Ramos (cell line): Measurements from ENCODE around the gene NLRP3.
"Not testable (repeated sequence)": the region's sequence is repeated elsewhere in the genome, so short reads cannot be mapped to it uniquely, and the experiment has no call there.

Experiments used
- in situ Hi-C: fragments of 300-500 bp; cut with MboI; formaldehyde crosslinking; loops from one replicate; pipeline ENCODE4 v1.14.3; 2022; ENCODE audit warnings: low sequenced_read_pairs; ENCODE audit not compliant: unreplicated experiment

The NLRP3 gene

GRCh38 chr1:247459507-247459906, 43.5 kb downstream of the NLRP3 start:
- in situ Hi-C loops = no loop called here

- in situ Hi-C loops = no loop called here
Measured at GRCh38 chr1:247465796-247466195, 49.8 kb downstream of the NLRP3 start.

- in situ Hi-C loops = no loop called here
Measured at GRCh38 chr1:247467129-247467528, 51.2 kb downstream of the NLRP3 start.

- in situ Hi-C loops = no loop called here
Measured at GRCh38 chr1:247468481-247469140, 52.6 kb downstream of the NLRP3 start.

- in situ Hi-C loops = no loop called here
Measured at GRCh38 chr1:247469141-247469535, 53.2 kb downstream of the NLRP3 start.

- in situ Hi-C loops = not testable (repeated sequence)
Measured at GRCh38 chr1:247470942-247471429, 55.0 kb downstream of the NLRP3 start.

GRCh38 chr1:247471445-247472016, 55.6 kb downstream of the NLRP3 start:
- in situ Hi-C loops = no loop called here

GRCh38 chr1:247472035-247472434, 56.1 kb downstream of the NLRP3 start:
- in situ Hi-C loops = no loop called here

- in situ Hi-C loops = no loop called here
Measured at GRCh38 chr1:247474367-247474766, 58.4 kb downstream of the NLRP3 start.

- in situ Hi-C loops = loop anchor here (5.0 kb wide), 1 partner anchor 83 kb away; no protein-coding TSS in a partner anchor
Measured at GRCh38 chr1:247475793-247476192, 59.8 kb downstream of the NLRP3 start.

GRCh38 chr1:247476328-247477058, 60.5 kb downstream of the NLRP3 start:
- in situ Hi-C loops = loop anchor here (5.0 kb wide), 1 partner anchor 84 kb away; no protein-coding TSS in a partner anchor

- in situ Hi-C loops = no loop called here
Measured at GRCh38 chr1:247482747-247483146, 66.8 kb downstream of the NLRP3 start.

GRCh38 chr1:247487057-247487456, 71.1 kb downstream of the NLRP3 start:
- in situ Hi-C loops = no loop called here

GRCh38 chr1:247491328-247491727, 75.4 kb downstream of the NLRP3 start:
- in situ Hi-C loops = no loop called here

GRCh38 chr1:247493106-247493505, 77.1 kb downstream of the NLRP3 start:
- in situ Hi-C loops = no loop called here

- in situ Hi-C loops = no loop called here
Measured at GRCh38 chr1:247494767-247495166, 78.8 kb downstream of the NLRP3 start.

GRCh38 chr1:247496581-247497285, 80.8 kb downstream of the NLRP3 start:
- in situ Hi-C loops = no loop called here
